Measurements from ENCODE around the gene CAB39. TPM values are rescaled to one million over a fixed set of nuclear protein-coding genes. Genes with fewer than 3 reads are reported as not detected.

Gene CAB39
- total RNA-seq, 1 donor from 2014 or later: 62.9 TPM

- Histone ChIP-seq H3K4me1 (peaks cover 3 to 11% of the 10 kb centered on the region in 2 donors), H3K27me3 (no peaks in the 10 kb centered on the region), H3K27ac (no peak overlapping the region), H3K4me3 (no peak overlapping the region), H3K9me3 (no peaks in the 10 kb centered on the region), H3K36me3 (no peaks in the 10 kb centered on the region)
- no peak for DNase-seq (ENCODE audit: low spot score in 2 of 2)
- intact Hi-C loops (cut with DNase I): no loop called here
- TF ChIP-seq, protein P1, sequence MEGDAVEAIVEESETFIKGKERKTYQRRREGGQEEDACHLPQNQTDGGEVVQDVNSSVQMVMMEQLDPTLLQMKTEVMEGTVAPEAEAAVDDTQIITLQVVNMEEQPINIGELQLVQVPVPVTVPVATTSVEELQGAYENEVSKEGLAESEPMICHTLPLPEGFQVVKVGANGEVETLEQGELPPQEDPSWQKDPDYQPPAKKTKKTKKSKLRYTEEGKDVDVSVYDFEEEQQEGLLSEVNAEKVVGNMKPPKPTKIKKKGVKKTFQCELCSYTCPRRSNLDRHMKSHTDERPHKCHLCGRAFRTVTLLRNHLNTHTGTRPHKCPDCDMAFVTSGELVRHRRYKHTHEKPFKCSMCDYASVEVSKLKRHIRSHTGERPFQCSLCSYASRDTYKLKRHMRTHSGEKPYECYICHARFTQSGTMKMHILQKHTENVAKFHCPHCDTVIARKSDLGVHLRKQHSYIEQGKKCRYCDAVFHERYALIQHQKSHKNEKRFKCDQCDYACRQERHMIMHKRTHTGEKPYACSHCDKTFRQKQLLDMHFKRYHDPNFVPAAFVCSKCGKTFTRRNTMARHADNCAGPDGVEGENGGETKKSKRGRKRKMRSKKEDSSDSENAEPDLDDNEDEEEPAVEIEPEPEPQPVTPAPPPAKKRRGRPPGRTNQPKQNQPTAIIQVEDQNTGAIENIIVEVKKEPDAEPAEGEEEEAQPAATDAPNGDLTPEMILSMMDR (IDR thresholded peaks at IDR 0.05): no peak
These were observed 149.7 kb downstream of the CAB39 start for GRCh38 chr2:230862292-230862691.

GRCh38 chr2:230863031-230863430 is 150.4 kb downstream of the CAB39 start:
- intact Hi-C loops (cut with DNase I): no loop called here
- Histone ChIP-seq H3K4me3 (no peak overlapping the region), H3K4me1 (peaks cover 3 to 11% of the 10 kb centered on the region in 2 donors), H3K27me3 (no peaks in the 10 kb centered on the region), H3K9me3 (no peaks in the 10 kb centered on the region), H3K36me3 (no peaks in the 10 kb centered on the region), H3K27ac (no peak overlapping the region)
- no peak for DNase-seq (ENCODE audit: low spot score in 2 of 2)
- TF ChIP-seq, protein P1 (IDR thresholded peaks at IDR 0.05): no peak

- TF ChIP-seq, protein P1 (IDR thresholded peaks at IDR 0.05): no peak
- Histone ChIP-seq H3K4me3 (no peak overlapping the region), H3K9me3 (no peaks in the 10 kb centered on the region), H3K4me1 (peaks cover 3 to 11% of the 10 kb centered on the region in 2 donors), H3K27ac (no peak overlapping the region), H3K36me3 (no peaks in the 10 kb centered on the region), H3K27me3 (no peaks in the 10 kb centered on the region)
- DNase-seq (ENCODE audit: low spot score in 2 of 2): no peak
- intact Hi-C loops (cut with DNase I): loop anchor here (2.0 kb wide), 1 partner anchor 123 kb away; no protein-coding TSS in a partner anchor
These were observed 150.9 kb downstream of the CAB39 start for GRCh38 chr2:230863442-230864121.

GRCh38 chr2:230864122-230864604 is 151.5 kb downstream of the CAB39 start:
- Histone ChIP-seq H3K4me1 (peaks cover 3 to 11% of the 10 kb centered on the region in 2 donors), H3K27ac (no peak overlapping the region), H3K27me3 (no peaks in the 10 kb centered on the region), H3K4me3 (peak overlapping the region; percentile 84 to 96), H3K9me3 (no peaks in the 10 kb centered on the region), H3K36me3 (no peaks in the 10 kb centered on the region)
- DNase-seq (ENCODE audit: low spot score in 2 of 2): no peak
- intact Hi-C loops (cut with DNase I): loop anchor here (2.0 kb wide), 1 partner anchor 123 kb away; no protein-coding TSS in a partner anchor
- TF ChIP-seq, protein P1 (IDR thresholded peaks at IDR 0.05): no peak

DNA sequence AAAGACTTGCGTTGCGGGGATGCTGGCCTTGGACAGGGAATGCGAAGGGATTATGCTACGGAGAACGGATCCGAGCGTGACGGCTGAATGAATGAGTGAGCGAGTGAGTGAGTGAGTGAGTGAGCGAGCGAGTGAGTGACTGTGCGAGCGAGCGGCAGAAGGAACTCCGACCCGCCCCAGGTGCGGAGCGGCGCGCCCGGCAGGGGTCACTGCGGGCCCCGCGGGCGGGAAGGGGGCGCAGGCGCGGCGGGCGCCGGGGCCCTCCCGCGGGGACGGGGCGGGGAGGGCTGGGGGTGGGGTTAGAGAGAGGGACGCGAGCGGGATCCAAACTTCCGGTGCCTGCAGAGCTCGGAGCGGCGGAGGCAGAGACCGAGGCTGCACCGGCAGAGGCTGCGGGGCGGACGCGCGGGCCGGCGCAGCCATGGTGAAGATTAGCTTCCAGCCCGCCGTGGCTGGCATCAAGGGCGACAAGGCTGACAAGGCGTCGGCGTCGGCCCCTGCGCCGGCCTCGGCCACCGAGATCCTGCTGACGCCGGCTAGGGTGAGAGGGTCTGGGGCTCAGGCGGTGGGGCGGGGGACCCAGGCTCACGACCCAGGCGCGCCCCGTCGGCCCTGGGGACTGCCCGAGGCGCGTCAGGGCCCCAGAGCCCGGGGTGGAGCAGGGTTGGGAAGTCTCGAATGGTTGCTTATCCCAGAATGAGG is 152.1 kb downstream of the CAB39 start, which contains the start of gene ITM2C:
ITM2C (plus strand) TSS at position 338 of the 702 bp plus-strand sequence; CDS start at position 422, 84 bp downstream.
- intact Hi-C loops (cut with DNase I): loop anchor here (2.0 to 5.0 kb wide), 3 partner anchors 122 to 193 kb away; partner anchors contain the start of genes CAB39 and PSMD1
- Histone ChIP-seq H3K4me3 (peak within 1 kb of the TSS; percentile 84 to 96), H3K9me3 (no peaks in the 10 kb centered on the region), H3K27me3 (no peaks in the 10 kb centered on the region), H3K36me3 (no peaks in the 10 kb centered on the region), H3K4me1 (peaks cover 3 to 11% of the 10 kb centered on the region in 2 donors), H3K27ac (peak within 1 kb of the TSS; percentile 38 to 57)
- peak in 1 of 2 donors; percentile 79 for DNase-seq (ENCODE audit: low spot score in 2 of 2)
- TF ChIP-seq, protein P1 (IDR thresholded peaks at IDR 0.05): peak in 2 of 3 experiments; percentile 29 to 32

Measured in ascending aorta (tissue), 2 donors.